GM12878 (cell line): ENCODE data around the gene PMIS2. TPM values are rescaled to one million over a fixed set of nuclear protein-coding genes. Genes with fewer than 3 reads are reported as not detected.
A peak's percentile ranks its signal among the peaks of the same experiment; 100 is the strongest.

ENCODE experiments used
- ASH2L ChIP-seq: fragments of 300-600, 200-600 bp; sonication (generic); IDR thresholded peaks from 2 replicates; pipeline ENCODE4 v1.6.1; 2017; ENCODE audit warnings: low read depth, mild to moderate bottlenecking, borderline replicate concordance
- ATF7 ChIP-seq: fragments of 450-650 bp; IDR thresholded peaks from 2 replicates; pipeline ENCODE4 v1.6.1; 2016; ENCODE audit warnings: low read depth, mild to moderate bottlenecking
- BCL11A ChIP-seq: IDR thresholded peaks from 2 replicates; pipeline ENCODE4 v1.6.1; 2011; ENCODE audit warnings: low read depth, low read length
- BMI1 ChIP-seq: fragments of 450-650 bp; IDR thresholded peaks from 2 replicates; pipeline ENCODE4 v1.6.1; 2016; ENCODE audit warnings: mild to moderate bottlenecking, moderate library complexity, borderline replicate concordance
- CBFB ChIP-seq: IDR thresholded peaks from 2 replicates; pipeline ENCODE4 v1.6.1; 2016; ENCODE audit warnings: antibody characterized with exemption, low read depth
- CREM ChIP-seq: IDR thresholded peaks from 2 replicates; pipeline ENCODE4 v1.6.1; 2014; ENCODE audit warnings: antibody characterized with exemption, low read depth
- GABPA ChIP-seq: IDR thresholded peaks from 2 replicates; pipeline ENCODE4 v1.6.1; 2014; ENCODE audit warnings: antibody characterized with exemption, low read depth, mild to moderate bottlenecking, inconsistent platforms
- IKZF2 ChIP-seq, 2 experiments: fragments of 450-650 bp; IDR thresholded peaks; 2 replicates each; pipeline ENCODE4 v1.6.1; 2017; ENCODE audit warnings: mild to moderate bottlenecking in 2 of 2, moderate library complexity in 2 of 2
- KAT2A ChIP-seq: conservative IDR thresholded peaks from 2 replicates; pipeline ENCODE4 v1.6.1; 2011; ENCODE audit warnings: low read depth, low read length; ENCODE audit not compliant: control insufficient read depth
- KDM1A ChIP-seq: fragments of 200-600 bp; sonication (generic); IDR thresholded peaks from 2 replicates; pipeline ENCODE4 v1.6.1; 2016; ENCODE audit warnings: borderline replicate concordance
- MYC ChIP-seq: IDR thresholded peaks from 2 replicates; pipeline ENCODE4 v1.6.1; 2011; ENCODE audit warnings: mild to moderate bottlenecking, low read length, moderate library complexity, inconsistent platforms; ENCODE audit not compliant: insufficient read depth, insufficient replicate concordance, insufficient read length, severe bottlenecking
- NR2F1 ChIP-seq: fragments of 450-650 bp; conservative IDR thresholded peaks from 2 replicates; pipeline ENCODE4 v1.6.1; 2017; ENCODE audit warnings: mild to moderate bottlenecking
- RB1 ChIP-seq: fragments of 450-650 bp; formaldehyde crosslinking; IDR thresholded peaks from 2 replicates; pipeline ENCODE4 v1.6.1; 2017; ENCODE audit warnings: mild to moderate bottlenecking, borderline replicate concordance
- SREBF2 ChIP-seq: IDR thresholded peaks from 2 replicates; pipeline ENCODE4 v1.6.1; 2012; ENCODE audit warnings: mild to moderate bottlenecking, low read length
- ZBTB33 ChIP-seq: fragments of 450-650 bp; IDR thresholded peaks from 2 replicates; pipeline ENCODE4 v1.6.1; 2017; ENCODE audit warnings: mild to moderate bottlenecking
- ZNF217 ChIP-seq: fragments of 450-650 bp; IDR thresholded peaks from 2 replicates; pipeline ENCODE4 v1.6.1; 2017; ENCODE audit warnings: antibody characterized with exemption, mild to moderate bottlenecking
- ZNF274 ChIP-seq: IDR thresholded peaks from one replicate; pipeline ENCODE4 v1.8.0; 2011; ENCODE audit not compliant: insufficient read length, insufficient read depth
- polyA plus RNA-seq, 11 experiments: library from polyadenylated mRNA; depleted of rRNA in 4 of 11; unstranded in 6 of 11; stranded (reverse) in 5 of 11; fragments of >200 nt; fragmentation: Nextera tagmentation in 4 of 11; fragmentation: Illumina TruSeq in 1 of 11; extraction: Ambion mirVana in 4 of 11; extraction: Trizol in 1 of 11; gene quantifications; 1 replicate in 1 of 11; 2 replicates in 10 of 11; pipeline versions ENCODE4 v1.2.1 to v1.2.3, GENCODE V29; 2011 to 2016; ENCODE audit warnings: inconsistent platforms in 2 of 11, missing spikeins in 2 of 11, low read depth in 1 of 11
- total RNA-seq, 4 experiments: library from RNA; depleted of rRNA in 3 of 4; stranded (reverse); fragments of >200 nt in 3 of 4; fragmentation: Illumina TruSeq in 1 of 4; extraction: Trizol in 1 of 4; gene quantifications; 2 replicates each; pipeline versions ENCODE4 v1.2.1 to v1.2.3, GENCODE V29; 2013 to 2021
- TF ChIP-seq, protein P1 (sequence below), 3 experiments: IDR thresholded peaks in 2 of 3; conservative IDR thresholded peaks in 1 of 3; 2 replicates each; pipeline ENCODE4 v1.5.1; 2011; ENCODE audit warnings: low read depth in 3 of 3, low read length in 3 of 3, mild to moderate bottlenecking in 3 of 3, control low read depth in 2 of 3, moderate library complexity in 2 of 3, inconsistent platforms in 1 of 3, mixed read lengths in 1 of 3; ENCODE audit not compliant: control insufficient read depth in 2 of 3, insufficient read depth in 1 of 3; ENCODE audit errors: extremely low read depth in 1 of 3
- TF ChIP-seq, protein P2 (sequence below): fragments of 450-650 bp; conservative IDR thresholded peaks from 2 replicates; pipeline ENCODE4 v1.6.1; 2017; ENCODE audit warnings: mild to moderate bottlenecking, moderate library complexity
- TF ChIP-seq, protein P3 (sequence below): IDR thresholded peaks from 2 replicates; pipeline ENCODE4 v1.6.1; 2012; ENCODE audit warnings: improper control_type of control experiment, low read depth, low read length; ENCODE audit not compliant: insufficient replicate concordance

Gene PMIS2
- total and polyA plus RNA-seq, 10 of the 15 experiments (the other 5 are each of a cell fraction or from before 2014, with no cell fraction given) = not detected

DNA sequence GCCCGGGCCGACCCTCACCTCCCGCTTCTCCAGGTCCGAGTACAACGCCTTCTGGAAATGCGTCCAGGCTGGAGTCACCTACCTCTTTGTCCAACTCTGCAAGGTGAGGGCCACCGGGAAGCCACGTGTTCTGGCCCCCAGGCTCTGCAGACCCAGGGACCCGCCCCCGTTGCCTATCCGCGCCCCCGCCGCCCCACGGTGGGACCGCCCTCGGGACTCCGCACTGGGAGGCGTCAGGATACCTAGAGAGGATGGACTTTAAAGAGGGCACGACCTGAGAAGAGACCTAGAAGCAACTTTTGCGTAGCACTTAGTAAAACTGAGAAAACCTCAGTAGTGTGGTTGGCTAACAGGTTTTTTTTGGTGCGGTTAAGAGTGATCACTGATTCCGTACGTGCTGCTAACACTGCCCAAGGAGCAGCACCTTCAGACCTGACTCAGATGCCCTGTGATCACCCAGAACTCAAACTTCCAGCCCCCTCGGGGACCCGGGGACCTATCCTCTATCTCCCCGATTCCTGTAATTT, 40.1 kb upstream of the PMIS2 start (continued):
- TF ChIP-seq, protein P1, sequence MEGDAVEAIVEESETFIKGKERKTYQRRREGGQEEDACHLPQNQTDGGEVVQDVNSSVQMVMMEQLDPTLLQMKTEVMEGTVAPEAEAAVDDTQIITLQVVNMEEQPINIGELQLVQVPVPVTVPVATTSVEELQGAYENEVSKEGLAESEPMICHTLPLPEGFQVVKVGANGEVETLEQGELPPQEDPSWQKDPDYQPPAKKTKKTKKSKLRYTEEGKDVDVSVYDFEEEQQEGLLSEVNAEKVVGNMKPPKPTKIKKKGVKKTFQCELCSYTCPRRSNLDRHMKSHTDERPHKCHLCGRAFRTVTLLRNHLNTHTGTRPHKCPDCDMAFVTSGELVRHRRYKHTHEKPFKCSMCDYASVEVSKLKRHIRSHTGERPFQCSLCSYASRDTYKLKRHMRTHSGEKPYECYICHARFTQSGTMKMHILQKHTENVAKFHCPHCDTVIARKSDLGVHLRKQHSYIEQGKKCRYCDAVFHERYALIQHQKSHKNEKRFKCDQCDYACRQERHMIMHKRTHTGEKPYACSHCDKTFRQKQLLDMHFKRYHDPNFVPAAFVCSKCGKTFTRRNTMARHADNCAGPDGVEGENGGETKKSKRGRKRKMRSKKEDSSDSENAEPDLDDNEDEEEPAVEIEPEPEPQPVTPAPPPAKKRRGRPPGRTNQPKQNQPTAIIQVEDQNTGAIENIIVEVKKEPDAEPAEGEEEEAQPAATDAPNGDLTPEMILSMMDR (IDR thresholded peaks at IDR 0.05 in 2 of 3, conservative IDR thresholded peaks at IDR 0.05 in 1 of 3; ENCODE audit: control insufficient read depth in 2 of 3, extremely low read depth in 1 of 3, insufficient read depth in 1 of 3, low read depth in 3 of 3, low read length in 3 of 3) = no peak
- TF ChIP-seq CREM (peak; percentile 34; the same call in 1 of the 2 replicates), ASH2L (no peak), BMI1 (no peak), ZNF274 (no peak), ATF7 (peak; percentile 38; the same call in 1 of the 2 replicates), BCL11A (0 out of 2 replicates have a peak, but pooled peaks have one; percentile 18), KDM1A (no peak), SREBF2 (no peak), NR2F1 (peak; percentile 86), MYC (peak; percentile 76), ZNF217 (no peak), CBFB (peak; percentile 67; the same call in 1 of the 2 replicates), GABPA (no peak), IKZF2 (IDR thresholded peaks at IDR 0.05) (peak in 1 of 2 experiments; percentile 35; a peak in 1 of 4 replicates), KAT2A (no peak), RB1 (no peak), ZBTB33 (no peak)
- TF ChIP-seq, protein P2, sequence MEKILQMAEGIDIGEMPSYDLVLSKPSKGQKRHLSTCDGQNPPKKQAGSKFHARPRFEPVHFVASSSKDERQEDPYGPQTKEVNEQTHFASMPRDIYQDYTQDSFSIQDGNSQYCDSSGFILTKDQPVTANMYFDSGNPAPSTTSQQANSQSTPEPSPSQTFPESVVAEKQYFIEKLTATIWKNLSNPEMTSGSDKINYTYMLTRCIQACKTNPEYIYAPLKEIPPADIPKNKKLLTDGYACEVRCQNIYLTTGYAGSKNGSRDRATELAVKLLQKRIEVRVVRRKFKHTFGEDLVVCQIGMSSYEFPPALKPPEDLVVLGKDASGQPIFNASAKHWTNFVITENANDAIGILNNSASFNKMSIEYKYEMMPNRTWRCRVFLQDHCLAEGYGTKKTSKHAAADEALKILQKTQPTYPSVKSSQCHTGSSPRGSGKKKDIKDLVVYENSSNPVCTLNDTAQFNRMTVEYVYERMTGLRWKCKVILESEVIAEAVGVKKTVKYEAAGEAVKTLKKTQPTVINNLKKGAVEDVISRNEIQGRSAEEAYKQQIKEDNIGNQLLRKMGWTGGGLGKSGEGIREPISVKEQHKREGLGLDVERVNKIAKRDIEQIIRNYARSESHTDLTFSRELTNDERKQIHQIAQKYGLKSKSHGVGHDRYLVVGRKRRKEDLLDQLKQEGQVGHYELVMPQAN = 0 out of 2 replicates have a peak, but pooled peaks have one; percentile 0
- TF ChIP-seq, protein P3, sequence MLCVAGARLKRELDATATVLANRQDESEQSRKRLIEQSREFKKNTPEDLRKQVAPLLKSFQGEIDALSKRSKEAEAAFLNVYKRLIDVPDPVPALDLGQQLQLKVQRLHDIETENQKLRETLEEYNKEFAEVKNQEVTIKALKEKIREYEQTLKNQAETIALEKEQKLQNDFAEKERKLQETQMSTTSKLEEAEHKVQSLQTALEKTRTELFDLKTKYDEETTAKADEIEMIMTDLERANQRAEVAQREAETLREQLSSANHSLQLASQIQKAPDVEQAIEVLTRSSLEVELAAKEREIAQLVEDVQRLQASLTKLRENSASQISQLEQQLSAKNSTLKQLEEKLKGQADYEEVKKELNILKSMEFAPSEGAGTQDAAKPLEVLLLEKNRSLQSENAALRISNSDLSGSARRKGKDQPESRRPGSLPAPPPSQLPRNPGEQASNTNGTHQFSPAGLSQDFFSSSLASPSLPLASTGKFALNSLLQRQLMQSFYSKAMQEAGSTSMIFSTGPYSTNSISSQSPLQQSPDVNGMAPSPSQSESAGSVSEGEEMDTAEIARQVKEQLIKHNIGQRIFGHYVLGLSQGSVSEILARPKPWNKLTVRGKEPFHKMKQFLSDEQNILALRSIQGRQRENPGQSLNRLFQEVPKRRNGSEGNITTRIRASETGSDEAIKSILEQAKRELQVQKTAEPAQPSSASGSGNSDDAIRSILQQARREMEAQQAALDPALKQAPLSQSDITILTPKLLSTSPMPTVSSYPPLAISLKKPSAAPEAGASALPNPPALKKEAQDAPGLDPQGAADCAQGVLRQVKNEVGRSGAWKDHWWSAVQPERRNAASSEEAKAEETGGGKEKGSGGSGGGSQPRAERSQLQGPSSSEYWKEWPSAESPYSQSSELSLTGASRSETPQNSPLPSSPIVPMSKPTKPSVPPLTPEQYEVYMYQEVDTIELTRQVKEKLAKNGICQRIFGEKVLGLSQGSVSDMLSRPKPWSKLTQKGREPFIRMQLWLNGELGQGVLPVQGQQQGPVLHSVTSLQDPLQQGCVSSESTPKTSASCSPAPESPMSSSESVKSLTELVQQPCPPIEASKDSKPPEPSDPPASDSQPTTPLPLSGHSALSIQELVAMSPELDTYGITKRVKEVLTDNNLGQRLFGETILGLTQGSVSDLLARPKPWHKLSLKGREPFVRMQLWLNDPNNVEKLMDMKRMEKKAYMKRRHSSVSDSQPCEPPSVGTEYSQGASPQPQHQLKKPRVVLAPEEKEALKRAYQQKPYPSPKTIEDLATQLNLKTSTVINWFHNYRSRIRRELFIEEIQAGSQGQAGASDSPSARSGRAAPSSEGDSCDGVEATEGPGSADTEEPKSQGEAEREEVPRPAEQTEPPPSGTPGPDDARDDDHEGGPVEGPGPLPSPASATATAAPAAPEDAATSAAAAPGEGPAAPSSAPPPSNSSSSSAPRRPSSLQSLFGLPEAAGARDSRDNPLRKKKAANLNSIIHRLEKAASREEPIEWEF = no peak
